ENCODE data around the gene PTPRD. TPM values are rescaled to one million over a fixed set of nuclear protein-coding genes. Genes with fewer than 3 reads are reported as not detected.

The PTPRD gene
- total and polyA plus RNA-seq, 5 experiments from 2014 or later, result not detected

- H3K9me3 Mint-ChIP-seq, result peaks cover 0 to under 1% (median 0%) of the 10 kb centered on the region in 9 donors
- H3K4me1 Mint-ChIP-seq, result no peaks in the 10 kb centered on the region
- no peaks in the 10 kb centered on the region for H3K36me3 Mint-ChIP-seq
- DNase-seq, result no peak
- ATAC-seq, result no peak
- H3K27ac Mint-ChIP-seq, result no peak overlapping the region
- POLR2A ChIA-PET, result no interaction called here
- peaks cover 0 to 1% (median 0%) of the 10 kb centered on the region in 5 donors for H3K27me3 Mint-ChIP-seq
- H3K4me3 Mint-ChIP-seq, result no peak overlapping the region
Observed at GRCh38 chr9:8589476-8589875, 2023.3 kb downstream of the PTPRD start.

GRCh38 chr9:8585036-8585435 is 2027.8 kb downstream of the PTPRD start:
- ATAC-seq, result no peak
- DNase-seq, result no peak
- Mint-ChIP-seq H3K27me3 (peaks cover 0 to 3% (median 0%) of the 10 kb centered on the region in 5 donors), H3K9me3 (peaks cover 0 to 5% (median 0%) of the 10 kb centered on the region in 9 donors), H3K27ac (no peak overlapping the region), H3K4me1 (no peaks in the 10 kb centered on the region), H3K36me3 (no peaks in the 10 kb centered on the region), H3K4me3 (no peak overlapping the region)
- POLR2A ChIA-PET, result no interaction called here

GRCh38 chr9:8579661-8580060 is 2033.1 kb downstream of the PTPRD start:
- Mint-ChIP-seq H3K4me3 (no peak overlapping the region), H3K4me1 (no peaks in the 10 kb centered on the region), H3K9me3 (peaks cover 0 to 5% (median 0%) of the 10 kb centered on the region in 9 donors), H3K36me3 (no peaks in the 10 kb centered on the region), H3K27me3 (peaks cover 0 to 7% (median 0%) of the 10 kb centered on the region in 5 donors), H3K27ac (no peak overlapping the region)
- DNase-seq, result no peak
- ATAC-seq, result no peak
- POLR2A ChIA-PET, result no interaction called here

GRCh38 chr9:8576741-8577140 is 2036.1 kb downstream of the PTPRD start:
- peaks cover 0 to 7% (median 0%) of the 10 kb centered on the region in 5 donors for H3K27me3 Mint-ChIP-seq
- no peaks in the 10 kb centered on the region for H3K9me3 Mint-ChIP-seq
- no peak for ATAC-seq
- H3K4me3 Mint-ChIP-seq, result no peak overlapping the region
- H3K36me3 Mint-ChIP-seq, result no peaks in the 10 kb centered on the region
- H3K4me1 Mint-ChIP-seq, result no peaks in the 10 kb centered on the region
- DNase-seq, result no peak
- H3K27ac Mint-ChIP-seq, result no peak overlapping the region
- POLR2A ChIA-PET, result no interaction called here

GRCh38 chr9:8574846-8575245 is 2038.0 kb downstream of the PTPRD start:
- DNase-seq (no peak), ATAC-seq (no peak)
- Mint-ChIP-seq H3K9me3 (no peaks in the 10 kb centered on the region), H3K27me3 (peaks cover 0 to 7% (median 0%) of the 10 kb centered on the region in 5 donors), H3K4me3 (no peak overlapping the region), H3K4me1 (no peaks in the 10 kb centered on the region), H3K36me3 (no peaks in the 10 kb centered on the region), H3K27ac (no peak overlapping the region)
- POLR2A ChIA-PET, result no interaction called here

- POLR2A ChIA-PET, result no interaction called here
- Mint-ChIP-seq H3K4me1 (no peaks in the 10 kb centered on the region), H3K4me3 (no peak overlapping the region), H3K36me3 (no peaks in the 10 kb centered on the region), H3K27ac (no peak overlapping the region), H3K9me3 (no peaks in the 10 kb centered on the region), H3K27me3 (peaks cover 0 to 7% (median 0%) of the 10 kb centered on the region in 5 donors)
- ATAC-seq (no peak), DNase-seq (no peak)
Observed at GRCh38 chr9:8572209-8572608, 2040.6 kb downstream of the PTPRD start.

- H3K4me1 Mint-ChIP-seq, result no peaks in the 10 kb centered on the region
- no peaks in the 10 kb centered on the region for H3K36me3 Mint-ChIP-seq
- H3K27me3 Mint-ChIP-seq, result peaks cover 0 to 12% (median 0%) of the 10 kb centered on the region in 5 donors
- H3K9me3 Mint-ChIP-seq, result no peaks in the 10 kb centered on the region
- no peak overlapping the region for H3K4me3 Mint-ChIP-seq
- DNase-seq (no peak), ATAC-seq (no peak)
- H3K27ac Mint-ChIP-seq, result no peak overlapping the region
- POLR2A ChIA-PET, result no interaction called here
Observed at GRCh38 chr9:8571643-8572042, 2041.2 kb downstream of the PTPRD start.

- ATAC-seq (no peak), DNase-seq (no peak)
- no peaks in the 10 kb centered on the region for H3K9me3 Mint-ChIP-seq
- peaks cover 0 to 13% (median 0%) of the 10 kb centered on the region in 5 donors for H3K27me3 Mint-ChIP-seq
- H3K4me1 Mint-ChIP-seq, result peaks cover 0 to 1% (median 0%) of the 10 kb centered on the region in 4 donors
- H3K27ac Mint-ChIP-seq, result peak overlapping the region in 1 of 10 donors; percentile 0
- no peaks in the 10 kb centered on the region for H3K36me3 Mint-ChIP-seq
- H3K4me3 Mint-ChIP-seq, result no peak overlapping the region
- POLR2A ChIA-PET, result no interaction called here
Observed at GRCh38 chr9:8570776-8571175, 2042.0 kb downstream of the PTPRD start.

GRCh38 chr9:8569823-8570222 is 2043.0 kb downstream of the PTPRD start:
- no peak for DNase-seq
- ATAC-seq, result no peak

GRCh38 chr9:8567963-8568579 is 2044.7 kb downstream of the PTPRD start:
- no peak for DNase-seq
- POLR2A ChIA-PET, result no interaction called here

More at GRCh38 chr9:8569823-8570222, 2043.0 kb downstream of the PTPRD start:
- Mint-ChIP-seq H3K36me3 (no peaks in the 10 kb centered on the region), H3K4me3 (no peak overlapping the region), H3K27ac (no peak overlapping the region), H3K4me1 (peaks cover 0 to 10% (median 2%) of the 10 kb centered on the region in 4 donors), H3K27me3 (peaks cover 0 to 13% (median 0%) of the 10 kb centered on the region in 5 donors), H3K9me3 (no peaks in the 10 kb centered on the region)
- POLR2A ChIA-PET, result no interaction called here

GRCh38 chr9:8564960-8565359 is 2047.8 kb downstream of the PTPRD start:
- H3K4me3 Mint-ChIP-seq, result peak overlapping the region in 1 of 10 donors; percentile 34
- DNase-seq (no peak), ATAC-seq (no peak)
- no peaks in the 10 kb centered on the region for H3K36me3 Mint-ChIP-seq
- H3K27me3 Mint-ChIP-seq, result peaks cover 0 to 13% (median 2%) of the 10 kb centered on the region in 5 donors
- no peaks in the 10 kb centered on the region for H3K9me3 Mint-ChIP-seq
- H3K27ac Mint-ChIP-seq, result no peak overlapping the region
- H3K4me1 Mint-ChIP-seq, result peaks cover 0 to 10% (median 2%) of the 10 kb centered on the region in 4 donors
- POLR2A ChIA-PET, result no interaction called here

More at GRCh38 chr9:8567963-8568579, 2044.7 kb downstream of the PTPRD start:
- Mint-ChIP-seq H3K9me3 (no peaks in the 10 kb centered on the region), H3K27me3 (peaks cover 0 to 13% (median 2%) of the 10 kb centered on the region in 5 donors), H3K4me1 (peaks cover 0 to 10% (median 2%) of the 10 kb centered on the region in 4 donors), H3K27ac (no peak overlapping the region), H3K4me3 (no peak overlapping the region), H3K36me3 (no peaks in the 10 kb centered on the region)
- ATAC-seq, result no peak

- no peak overlapping the region for H3K27ac Mint-ChIP-seq
- H3K27me3 Mint-ChIP-seq, result peaks cover 0 to 3% (median 0%) of the 10 kb centered on the region in 5 donors
- peaks cover 0 to 10% (median 2%) of the 10 kb centered on the region in 4 donors for H3K4me1 Mint-ChIP-seq
- DNase-seq, result no peak
- POLR2A ChIA-PET, result no interaction called here
- H3K36me3 Mint-ChIP-seq, result no peaks in the 10 kb centered on the region
- H3K9me3 Mint-ChIP-seq, result no peaks in the 10 kb centered on the region
- no peak for ATAC-seq
- H3K4me3 Mint-ChIP-seq, result no peak overlapping the region
Observed at GRCh38 chr9:8560560-8561525, 2052.0 kb downstream of the PTPRD start.

GRCh38 chr9:8558176-8558575 is 2054.6 kb downstream of the PTPRD start:
- H3K4me3 Mint-ChIP-seq, result no peak overlapping the region
- H3K27me3 Mint-ChIP-seq, result no peaks in the 10 kb centered on the region
- DNase-seq (no peak), ATAC-seq (no peak)
- POLR2A ChIA-PET, result no interaction called here
- H3K9me3 Mint-ChIP-seq, result no peaks in the 10 kb centered on the region
- H3K36me3 Mint-ChIP-seq, result no peaks in the 10 kb centered on the region
- no peak overlapping the region for H3K27ac Mint-ChIP-seq
- H3K4me1 Mint-ChIP-seq, result no peaks in the 10 kb centered on the region

Measured in naive thymus-derived CD8-positive, alpha-beta T cell (primary cell).